WTC11 (cell line): ENCODE data around the gene POU3F3. TPM values are rescaled to one million over a fixed set of nuclear protein-coding genes. Genes with fewer than 3 reads are reported as not detected.
A peak's percentile ranks its signal among the peaks of the same experiment; 100 is the strongest.

Source experiments
- ATAC-seq: fragments of 200-7000 bp; cut with Tn5 transposase; 2 replicates; pipeline ENCODE4 v1.10.0; 2021; ENCODE audit warnings: mild to moderate bottlenecking, moderate library complexity
- CTCF ChIA-PET: fragments of 300-600 bp; sonication (Branson Sonifier 250); formaldehyde crosslinking; loops from one replicate; lab custom pipeline; 2021; ENCODE audit warnings: antibody characterized with exemption; lab: Charles Lee
- POLR2A ChIA-PET: fragments of 350-600 bp; sonication (Branson Sonifier 250); formaldehyde crosslinking; loops from one replicate; lab custom pipeline; 2021; ENCODE audit warnings: antibody characterized with exemption; lab: Charles Lee
- DNase-seq: peaks from one replicate; pipeline ENCODE4 v3.0.0; 2021; ENCODE audit warnings: low spot score
- H3K27ac Mint-ChIP-seq: 2 replicates; pipeline ENCODE4 v1.8.0; 2021; ENCODE audit warnings: mixed read lengths
- H3K27me3 Mint-ChIP-seq: 2 replicates; pipeline ENCODE4 v1.8.0; 2021; ENCODE audit warnings: low read depth, mild to moderate bottlenecking, moderate library complexity, mixed read lengths
- H3K36me3 Mint-ChIP-seq: 2 replicates; pipeline ENCODE4 v1.8.0; 2021; ENCODE audit warnings: mixed read lengths
- H3K4me1 Mint-ChIP-seq: 2 replicates; pipeline ENCODE4 v1.8.0; 2022; ENCODE audit warnings: mixed read lengths
- H3K4me3 Mint-ChIP-seq: 2 replicates; pipeline ENCODE4 v1.8.0; 2021; ENCODE audit warnings: mild to moderate bottlenecking, moderate library complexity, mixed read lengths
- H3K9me3 Mint-ChIP-seq: 2 replicates; pipeline ENCODE4 v1.8.0; 2021; ENCODE audit warnings: mixed read lengths
- ARID4B ChIP-seq: sonication (generic); formaldehyde crosslinking; IDR thresholded peaks from 2 replicates; pipeline ENCODE4 v1.8.0; 2023; ENCODE audit warnings: missing genetic modification reagents, mild to moderate bottlenecking, borderline replicate concordance
- CREM ChIP-seq: sonication (generic); formaldehyde crosslinking; IDR thresholded peaks from 2 replicates; pipeline ENCODE4 v1.8.1; 2022; ENCODE audit warnings: mild to moderate bottlenecking, missing genetic modification reagents, moderate library complexity
- E2F1 ChIP-seq: sonication (generic); formaldehyde crosslinking; IDR thresholded peaks from 2 replicates; pipeline ENCODE4 v1.8.0; 2022; ENCODE audit warnings: mild to moderate bottlenecking, missing genetic modification reagents
- E2F4 ChIP-seq: sonication (generic); formaldehyde crosslinking; IDR thresholded peaks from 2 replicates; pipeline ENCODE4 v1.8.1; 2022; ENCODE audit warnings: low read depth, mild to moderate bottlenecking, moderate library complexity, missing genetic modification reagents, borderline replicate concordance
- ELF4 ChIP-seq: sonication (generic); formaldehyde crosslinking; IDR thresholded peaks from 2 replicates; pipeline ENCODE4 v1.8.1; 2022; ENCODE audit warnings: low read depth, mild to moderate bottlenecking, moderate library complexity, missing genetic modification reagents
- ERG ChIP-seq: fragments of 250-450 bp; sonication (Bioruptor Pico); IDR thresholded peaks from 2 replicates; pipeline ENCODE4 v1.8.0; 2021; ENCODE audit warnings: mild to moderate bottlenecking
- FOXP1 ChIP-seq: sonication (generic); formaldehyde crosslinking; IDR thresholded peaks from 2 replicates; pipeline ENCODE4 v1.8.0; 2022; ENCODE audit warnings: missing genetic modification reagents, mild to moderate bottlenecking, moderate library complexity, borderline replicate concordance
- GRHL2 ChIP-seq: fragments of 250-450 bp; sonication (Bioruptor Pico); IDR thresholded peaks from 2 replicates; pipeline ENCODE4 v1.8.0; 2022; ENCODE audit warnings: mild to moderate bottlenecking, moderate library complexity; ENCODE audit not compliant: insufficient replicate concordance, severe bottlenecking
- GTF2I ChIP-seq: fragments of 250-450 bp; sonication (Bioruptor Pico); conservative IDR thresholded peaks from 2 replicates; pipeline ENCODE4 v1.4.0; 2021; ENCODE audit warnings: mild to moderate bottlenecking
- JAZF1 ChIP-seq: fragments of 250-450 bp; sonication (Bioruptor Pico); IDR thresholded peaks from 2 replicates; pipeline ENCODE4 v1.9.0; 2021; ENCODE audit warnings: moderate library complexity, mild to moderate bottlenecking, inconsistent platforms
- JUN ChIP-seq: sonication (generic); formaldehyde crosslinking; IDR thresholded peaks from 2 replicates; pipeline ENCODE4 v1.8.0; 2023; ENCODE audit warnings: mild to moderate bottlenecking, missing genetic modification reagents
- NR3C1 ChIP-seq: sonication (generic); formaldehyde crosslinking; conservative IDR thresholded peaks from 2 replicates; pipeline ENCODE4 v1.8.1; 2023; ENCODE audit warnings: low read depth, mild to moderate bottlenecking, missing genetic modification reagents
- OVOL2 ChIP-seq: fragments of 250-450 bp; sonication (Bioruptor Pico); IDR thresholded peaks from 2 replicates; pipeline ENCODE4 v1.9.0; 2021; ENCODE audit warnings: mild to moderate bottlenecking, borderline replicate concordance
- PRRX2 ChIP-seq: fragments of 250-450 bp; sonication (Bioruptor Pico); IDR thresholded peaks from 2 replicates; pipeline ENCODE4 v1.8.0; 2021; ENCODE audit warnings: mild to moderate bottlenecking
- SMAD4 ChIP-seq: sonication (generic); formaldehyde crosslinking; IDR thresholded peaks from 2 replicates; pipeline ENCODE4 v1.8.0; 2022; ENCODE audit warnings: mild to moderate bottlenecking, missing genetic modification reagents
- SOX15 ChIP-seq: fragments of 250-450 bp; sonication (Bioruptor Pico); IDR thresholded peaks from 2 replicates; pipeline ENCODE4 v1.9.0; 2021; ENCODE audit warnings: mild to moderate bottlenecking
- ZNF671 ChIP-seq: fragments of 250-450 bp; sonication (Bioruptor Pico); IDR thresholded peaks from 2 replicates; pipeline ENCODE4 v1.8.0; 2021; ENCODE audit warnings: mild to moderate bottlenecking
- total RNA-seq: library from RNA; stranded (reverse); gene quantifications from 3 replicates; pipeline ENCODE4 v1.2.3, GENCODE V29; 2021
- TF ChIP-seq, protein P1 (sequence below): sonication (generic); formaldehyde crosslinking; conservative IDR thresholded peaks from 2 replicates; pipeline ENCODE4 v1.8.1; 2022; ENCODE audit warnings: mild to moderate bottlenecking, missing genetic modification reagents
- TF ChIP-seq, protein P2 (sequence below): fragments of 250-450 bp; sonication (Bioruptor Pico); IDR thresholded peaks from 2 replicates; pipeline ENCODE4 v1.9.0; 2021; ENCODE audit warnings: mild to moderate bottlenecking
- TF ChIP-seq, protein P3 (sequence below): sonication (generic); formaldehyde crosslinking; IDR thresholded peaks from 2 replicates; pipeline ENCODE4 v1.8.0; 2022; ENCODE audit warnings: mild to moderate bottlenecking, missing genetic modification reagents
- TF ChIP-seq, protein P4 (sequence below): sonication (generic); formaldehyde crosslinking; IDR thresholded peaks from 2 replicates; pipeline ENCODE4 v1.8.1; 2022; ENCODE audit warnings: mild to moderate bottlenecking, moderate library complexity, missing genetic modification reagents

Gene POU3F3
- total RNA-seq, 1 experiment from 2014 or later: not detected

GRCh38 chr2:104857262-104858005 is 3.5 kb downstream of the POU3F3 start:
- H3K27me3 Mint-ChIP-seq: peaks cover 84% of the 10 kb centered on the region
- no peak overlapping the region for H3K27ac Mint-ChIP-seq
- no peaks in the 10 kb centered on the region for H3K9me3 Mint-ChIP-seq
- ATAC-seq (no peak), DNase-seq (peak; percentile 55)
- H3K4me3 Mint-ChIP-seq: peak overlapping the region; percentile 50
- H3K36me3 Mint-ChIP-seq: no peaks in the 10 kb centered on the region
- TF ChIP-seq, protein P1, sequence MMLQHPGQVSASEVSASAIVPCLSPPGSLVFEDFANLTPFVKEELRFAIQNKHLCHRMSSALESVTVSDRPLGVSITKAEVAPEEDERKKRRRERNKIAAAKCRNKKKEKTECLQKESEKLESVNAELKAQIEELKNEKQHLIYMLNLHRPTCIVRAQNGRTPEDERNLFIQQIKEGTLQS (CRISPR knock-in tag): no peak
- no peak for TF ChIP-seq JAZF1 (CRISPR knock-in tag)
- no peak for TF ChIP-seq OVOL2
- no peak for TF ChIP-seq ELF4 (CRISPR knock-in tag)
- TF ChIP-seq JUN (CRISPR knock-in tag): no peak
- TF ChIP-seq, protein P2, sequence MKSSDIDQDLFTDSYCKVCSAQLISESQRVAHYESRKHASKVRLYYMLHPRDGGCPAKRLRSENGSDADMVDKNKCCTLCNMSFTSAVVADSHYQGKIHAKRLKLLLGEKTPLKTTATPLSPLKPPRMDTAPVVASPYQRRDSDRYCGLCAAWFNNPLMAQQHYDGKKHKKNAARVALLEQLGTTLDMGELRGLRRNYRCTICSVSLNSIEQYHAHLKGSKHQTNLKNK: no peak
- TF ChIP-seq NR3C1 (CRISPR knock-in tag): no peak
- TF ChIP-seq GTF2I (CRISPR knock-in tag): no peak
- no peak for TF ChIP-seq E2F4 (CRISPR knock-in tag)
- no peak for TF ChIP-seq ERG
- no peak for TF ChIP-seq ARID4B (CRISPR knock-in tag)
- peaks cover 49% of the 10 kb centered on the region for H3K4me1 Mint-ChIP-seq
- CTCF ChIA-PET: interaction anchor here (1.6 kb wide), 1 partner anchor 16 kb away, joined by 5 read pairs; no protein-coding TSS in a partner anchor
- POLR2A ChIA-PET: no interaction called here

DNA sequence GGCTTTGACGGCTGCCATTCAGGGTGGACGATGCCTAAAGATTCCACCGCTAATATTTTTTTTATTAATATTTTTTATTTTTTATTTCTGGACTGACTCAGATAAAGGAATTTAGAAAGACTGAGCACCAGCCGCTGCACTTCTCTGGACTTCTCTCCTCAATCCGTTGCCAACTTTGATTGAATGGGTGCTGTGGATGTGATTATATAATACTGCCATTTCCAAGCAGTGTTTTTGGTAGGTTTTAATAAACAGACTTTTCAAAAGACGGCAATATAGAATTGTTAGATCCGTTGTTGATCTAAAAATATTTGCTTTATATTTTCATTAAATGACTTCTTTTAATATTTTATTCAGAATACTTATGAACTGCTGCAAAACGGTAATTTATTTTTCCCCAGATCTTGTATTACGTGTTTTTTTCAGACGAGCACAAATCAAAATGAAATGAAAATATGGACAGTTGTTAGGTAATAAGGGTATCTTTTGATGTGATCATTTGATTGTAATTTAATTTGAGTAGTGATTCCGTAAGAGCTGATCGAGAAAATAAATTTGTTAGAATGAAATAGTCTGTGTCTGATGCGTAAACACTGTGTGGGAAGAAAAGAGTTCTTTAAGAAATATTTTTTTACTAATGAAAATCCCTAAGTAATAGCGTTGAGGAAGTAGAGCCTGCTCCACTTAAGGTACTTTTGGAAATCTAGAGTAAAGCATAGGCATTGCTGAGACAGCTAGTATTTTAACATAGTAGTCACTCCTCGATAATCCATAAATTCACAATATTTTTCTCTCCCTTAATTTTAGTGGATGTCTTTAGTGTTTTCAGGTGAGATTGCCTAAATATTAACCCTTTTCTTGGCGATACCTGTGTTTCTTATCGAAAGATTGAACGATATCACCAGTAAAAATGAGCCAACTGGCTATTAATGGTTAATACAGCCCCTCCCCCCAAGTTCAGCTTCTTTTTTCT is 4.4 kb downstream of the POU3F3 start:
- H3K27me3 Mint-ChIP-seq: peaks cover 84% of the 10 kb centered on the region
- peak overlapping the region; percentile 24; the same call in 1 of the 2 replicates for H3K4me3 Mint-ChIP-seq
- H3K27ac Mint-ChIP-seq: no peak overlapping the region
- peaks cover 46% of the 10 kb centered on the region for H3K4me1 Mint-ChIP-seq
- ATAC-seq (no peak), DNase-seq (no peak)
- H3K36me3 Mint-ChIP-seq: no peaks in the 10 kb centered on the region
- H3K9me3 Mint-ChIP-seq: no peaks in the 10 kb centered on the region
- ChIA-PET CTCF (no interaction called here), POLR2A (no interaction called here)
- no peak for TF ChIP-seq GRHL2 (CRISPR knock-in tag)
- TF ChIP-seq SOX15 (CRISPR knock-in tag): no peak
- TF ChIP-seq, protein P3, sequence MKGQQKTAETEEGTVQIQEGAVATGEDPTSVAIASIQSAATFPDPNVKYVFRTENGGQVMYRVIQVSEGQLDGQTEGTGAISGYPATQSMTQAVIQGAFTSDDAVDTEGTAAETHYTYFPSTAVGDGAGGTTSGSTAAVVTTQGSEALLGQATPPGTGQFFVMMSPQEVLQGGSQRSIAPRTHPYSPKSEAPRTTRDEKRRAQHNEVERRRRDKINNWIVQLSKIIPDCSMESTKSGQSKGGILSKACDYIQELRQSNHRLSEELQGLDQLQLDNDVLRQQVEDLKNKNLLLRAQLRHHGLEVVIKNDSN (CRISPR knock-in tag): no peak
- no peak for TF ChIP-seq CREM (CRISPR knock-in tag)
- no peak for TF ChIP-seq SMAD4 (CRISPR knock-in tag)
- no peak for TF ChIP-seq PRRX2 (CRISPR knock-in tag)
- TF ChIP-seq E2F1: no peak
- no peak for TF ChIP-seq FOXP1 (CRISPR knock-in tag)
- TF ChIP-seq, protein P4, sequence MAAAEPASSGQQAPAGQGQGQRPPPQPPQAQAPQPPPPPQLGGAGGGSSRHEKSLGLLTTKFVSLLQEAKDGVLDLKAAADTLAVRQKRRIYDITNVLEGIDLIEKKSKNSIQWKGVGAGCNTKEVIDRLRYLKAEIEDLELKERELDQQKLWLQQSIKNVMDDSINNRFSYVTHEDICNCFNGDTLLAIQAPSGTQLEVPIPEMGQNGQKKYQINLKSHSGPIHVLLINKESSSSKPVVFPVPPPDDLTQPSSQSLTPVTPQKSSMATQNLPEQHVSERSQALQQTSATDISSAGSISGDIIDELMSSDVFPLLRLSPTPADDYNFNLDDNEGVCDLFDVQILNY (CRISPR knock-in tag): no peak
- no peak for TF ChIP-seq ELF4 (CRISPR knock-in tag)
- no peak for TF ChIP-seq ZNF671 (CRISPR knock-in tag)
